ENCODE measurements around the gene AGR3. TPM values are rescaled to one million over a fixed set of nuclear protein-coding genes. Genes with fewer than 3 reads are reported as not detected.
"Not testable (repeated sequence)": the region's sequence is repeated elsewhere in the genome, so short reads cannot be mapped to it uniquely, and the experiment has no call there.

AGR3 gene
- total RNA-seq, 1 donor from 2014 or later, result not detected

GRCh38 chr7:16891874-16892643 is 10.3 kb upstream of the AGR3 start:
- FAIRE-seq, result no peak
- no peak for DNase-seq (ENCODE audit: low spot score in 2 of 2)

GRCh38 chr7:16891338-16891737 is 9.6 kb upstream of the AGR3 start:
- FAIRE-seq (no peak), DNase-seq (ENCODE audit: low spot score in 2 of 2) (no peak)

GRCh38 chr7:16889851-16890415 is 8.2 kb upstream of the AGR3 start:
- FAIRE-seq, result no peak
- DNase-seq (ENCODE audit: low spot score in 2 of 2), result no peak

GRCh38 chr7:16889305-16889704 is 7.5 kb upstream of the AGR3 start:
- no peak for FAIRE-seq

GRCh38 chr7:16883918-16884317 is 2.1 kb upstream of the AGR3 start:
- DNase-seq (ENCODE audit: low spot score in 2 of 2) (no peak), FAIRE-seq (no peak)

More at GRCh38 chr7:16889305-16889704, 7.5 kb upstream of the AGR3 start:
- no peak for DNase-seq (ENCODE audit: low spot score in 2 of 2)

- no peak for DNase-seq (ENCODE audit: low spot score in 2 of 2)
- no peak for FAIRE-seq
These were observed 1.2 kb downstream of the AGR3 start for GRCh38 chr7:16880554-16880953.

GRCh38 chr7:16879181-16879580 is 2.6 kb downstream of the AGR3 start:
- no peak for DNase-seq (ENCODE audit: low spot score in 2 of 2)
- FAIRE-seq, result no peak

- no peak for DNase-seq (ENCODE audit: low spot score in 2 of 2)
- no peak for FAIRE-seq
These were observed 5.9 kb downstream of the AGR3 start for GRCh38 chr7:16875861-16876260.

- no peak for FAIRE-seq
- no peak for DNase-seq (ENCODE audit: low spot score in 2 of 2)
These were observed 7.7 kb downstream of the AGR3 start for GRCh38 chr7:16874066-16874465.

GRCh38 chr7:16867328-16867727 is 14.5 kb downstream of the AGR3 start:
- FAIRE-seq (no peak), DNase-seq (ENCODE audit: low spot score in 2 of 2) (no peak)

- not testable (repeated sequence) for FAIRE-seq; DNase-seq (ENCODE audit: low spot score in 2 of 2)
These were observed 28.6 kb downstream of the AGR3 start for GRCh38 chr7:16853189-16853588.

GRCh38 chr7:16851829-16852228 is 30.0 kb downstream of the AGR3 start:
- no peak for FAIRE-seq
- DNase-seq (ENCODE audit: low spot score in 2 of 2), result no peak

GRCh38 chr7:16850614-16851466 is 30.9 kb downstream of the AGR3 start:
- FAIRE-seq, result no peak
- no peak for DNase-seq (ENCODE audit: low spot score in 2 of 2)

- DNase-seq (ENCODE audit: low spot score in 2 of 2) (no peak), FAIRE-seq (no peak)
These were observed 32.3 kb downstream of the AGR3 start for GRCh38 chr7:16849296-16850148.

- no peak for DNase-seq (ENCODE audit: low spot score in 2 of 2)
- no peak for FAIRE-seq
These were observed 34.4 kb downstream of the AGR3 start for GRCh38 chr7:16847381-16847860.

- FAIRE-seq (no peak), DNase-seq (ENCODE audit: low spot score in 2 of 2) (no peak)
These were observed 35.1 kb downstream of the AGR3 start for GRCh38 chr7:16846601-16847165.

GRCh38 chr7:16845746-16846145 is 36.0 kb downstream of the AGR3 start:
- FAIRE-seq (peak; percentile 81), DNase-seq (ENCODE audit: low spot score in 2 of 2) (no peak)

- no peak for FAIRE-seq
- no peak for DNase-seq (ENCODE audit: low spot score in 2 of 2)
These were observed 40.1 kb downstream of the AGR3 start for GRCh38 chr7:16841681-16842080.

- FAIRE-seq (no peak), DNase-seq (ENCODE audit: low spot score in 2 of 2) (no peak)
These were observed 41.7 kb downstream of the AGR3 start for GRCh38 chr7:16840094-16840493.

- FAIRE-seq, result no peak
- DNase-seq (ENCODE audit: low spot score in 2 of 2), result no peak
These were observed 42.1 kb downstream of the AGR3 start for GRCh38 chr7:16839646-16840045.
